ENCODE data around the gene PROCA1. TPM values are rescaled to one million over a fixed set of nuclear protein-coding genes. Genes with fewer than 3 reads are reported as not detected.
"Not testable (repeated sequence)": the region's sequence is repeated elsewhere in the genome, so short reads cannot be mapped to it uniquely, and the experiment has no call there.

The PROCA1 gene
- total and polyA plus RNA-seq, 2 experiments from 2014 or later: 1.1 to 3.9 TPM

- Histone ChIP-seq H3K27ac (no peak overlapping the region), H2AFZ (no peak overlapping the region), H3K79me2 (peaks cover 33% of the 10 kb centered on the region), H3K27me3 (no peaks in the 10 kb centered on the region), H3K9me2 (replicated peaks; ENCODE audit: insufficient read depth) (no peaks in the 10 kb centered on the region), H3K9me3 (ENCODE audit: low read depth) (no peaks in the 10 kb centered on the region), H3K4me2 (peak overlapping the region; percentile 98), H3K4me3 (no peak overlapping the region), H3K4me1 (ENCODE audit: insufficient read depth) (peaks cover 42% of the 10 kb centered on the region), H3K36me3 (replicated peaks; ENCODE audit: insufficient read depth, low read depth) (no peaks in the 10 kb centered on the region), H4K20me1 (ENCODE audit: insufficient read depth, poor library complexity, severe bottlenecking) (peaks cover 34% of the 10 kb centered on the region)
- WGBS (ENCODE audit: low lambda C conversion rate, missing lambda C conversion rate): 83% methylated on average over 7 of the region's 7 CpGs
- DNase-seq (ENCODE audit: low spot score): no peak
- TF ChIP-seq EZH2phosphoT487 (IDR thresholded peaks at IDR 0.05; ENCODE audit: low read depth, severe bottlenecking, unreplicated experiment) (no peak), EZH2 (IDR thresholded peaks at IDR 0.05; ENCODE audit: borderline replicate concordance) (no peak)
- TF ChIP-seq, protein P1, sequence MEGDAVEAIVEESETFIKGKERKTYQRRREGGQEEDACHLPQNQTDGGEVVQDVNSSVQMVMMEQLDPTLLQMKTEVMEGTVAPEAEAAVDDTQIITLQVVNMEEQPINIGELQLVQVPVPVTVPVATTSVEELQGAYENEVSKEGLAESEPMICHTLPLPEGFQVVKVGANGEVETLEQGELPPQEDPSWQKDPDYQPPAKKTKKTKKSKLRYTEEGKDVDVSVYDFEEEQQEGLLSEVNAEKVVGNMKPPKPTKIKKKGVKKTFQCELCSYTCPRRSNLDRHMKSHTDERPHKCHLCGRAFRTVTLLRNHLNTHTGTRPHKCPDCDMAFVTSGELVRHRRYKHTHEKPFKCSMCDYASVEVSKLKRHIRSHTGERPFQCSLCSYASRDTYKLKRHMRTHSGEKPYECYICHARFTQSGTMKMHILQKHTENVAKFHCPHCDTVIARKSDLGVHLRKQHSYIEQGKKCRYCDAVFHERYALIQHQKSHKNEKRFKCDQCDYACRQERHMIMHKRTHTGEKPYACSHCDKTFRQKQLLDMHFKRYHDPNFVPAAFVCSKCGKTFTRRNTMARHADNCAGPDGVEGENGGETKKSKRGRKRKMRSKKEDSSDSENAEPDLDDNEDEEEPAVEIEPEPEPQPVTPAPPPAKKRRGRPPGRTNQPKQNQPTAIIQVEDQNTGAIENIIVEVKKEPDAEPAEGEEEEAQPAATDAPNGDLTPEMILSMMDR (IDR thresholded peaks at IDR 0.05; ENCODE audit: poor library complexity): no peak
These were observed 10.9 kb upstream of the PROCA1 start for GRCh38 chr17:28722417-28723158.

DNA sequence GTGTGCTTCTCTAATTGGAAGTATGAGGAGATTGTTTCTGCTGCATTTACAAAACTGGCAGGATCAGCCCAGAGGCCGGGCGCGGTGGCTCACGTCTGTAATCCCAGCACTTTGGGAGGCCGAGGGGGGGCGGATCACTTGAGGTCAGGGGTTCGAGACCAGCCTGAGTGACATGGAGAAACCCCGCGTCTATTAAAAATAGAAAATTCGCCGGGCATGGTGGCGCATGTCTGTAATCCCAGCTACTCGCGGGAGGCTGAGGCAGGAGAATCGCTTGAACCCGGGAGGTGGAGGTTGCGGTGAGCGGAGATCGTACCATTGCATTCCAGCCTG is 9.3 kb upstream of the PROCA1 start:
- not testable (repeated sequence) for H3K36me3 ChIP-seq (replicated peaks; ENCODE audit: insufficient read depth, low read depth); H3K27me3 ChIP-seq; DNase-seq (ENCODE audit: low spot score); H2AFZ ChIP-seq; H3K9me3 ChIP-seq (ENCODE audit: low read depth); H3K9me2 ChIP-seq (replicated peaks; ENCODE audit: insufficient read depth)
- WGBS (ENCODE audit: low lambda C conversion rate, missing lambda C conversion rate): 24% methylated on average over 19 of the region's 19 CpGs
- Histone ChIP-seq H3K27ac (peak overlapping the region; percentile 94), H3K4me3 (peak overlapping the region; percentile 95), H3K79me2 (peaks cover 49% of the 10 kb centered on the region), H3K4me1 (ENCODE audit: insufficient read depth) (peaks cover 49% of the 10 kb centered on the region), H3K4me2 (peak overlapping the region; percentile 98), H4K20me1 (ENCODE audit: insufficient read depth, poor library complexity, severe bottlenecking) (peaks cover 39% of the 10 kb centered on the region)

DNA sequence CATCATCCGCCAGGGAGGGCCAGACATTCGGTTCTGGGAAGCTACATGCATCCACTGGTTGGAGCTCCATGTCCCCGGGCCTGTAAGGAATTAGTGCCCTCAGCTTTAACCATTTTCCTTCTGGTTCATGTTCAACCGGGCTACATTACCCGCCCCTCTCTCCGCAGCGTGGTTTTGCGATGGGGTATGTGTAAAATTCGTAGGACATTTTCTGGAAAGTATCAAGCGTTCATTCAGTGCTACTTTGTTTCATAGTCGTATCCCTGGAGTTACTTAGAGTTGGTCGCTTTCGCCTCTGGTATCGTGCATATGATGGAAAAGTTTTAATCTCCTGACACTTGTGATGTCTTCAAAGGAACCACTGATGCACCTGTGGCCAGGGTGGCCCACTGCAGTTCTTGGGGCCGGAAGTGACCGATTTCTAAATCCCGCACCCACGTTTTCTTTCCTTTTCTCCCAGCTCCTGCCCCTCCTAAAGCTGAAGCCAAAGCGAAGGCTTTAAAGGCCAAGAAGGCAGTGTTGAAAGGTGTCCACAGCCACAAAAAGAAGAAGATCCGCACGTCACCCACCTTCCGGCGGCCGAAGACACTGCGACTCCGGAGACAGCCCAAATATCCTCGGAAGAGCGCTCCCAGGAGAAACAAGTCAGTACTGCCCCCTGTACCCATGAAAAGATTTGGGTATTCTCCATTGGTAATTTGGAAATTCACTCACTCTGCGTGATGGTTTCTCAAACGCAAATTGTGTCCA is 8.7 kb upstream of the PROCA1 start:
- no peaks in the 10 kb centered on the region for H3K9me2 ChIP-seq (replicated peaks; ENCODE audit: insufficient read depth)
- peaks cover 48% of the 10 kb centered on the region for H3K4me1 ChIP-seq (ENCODE audit: insufficient read depth)
- TF ChIP-seq, protein P1 (IDR thresholded peaks at IDR 0.05; ENCODE audit: poor library complexity): peak; percentile 19
- no peak for TF ChIP-seq EZH2phosphoT487 (IDR thresholded peaks at IDR 0.05; ENCODE audit: low read depth, severe bottlenecking, unreplicated experiment)
- peak overlapping the region; percentile 98 for H3K4me2 ChIP-seq
- peaks cover 39% of the 10 kb centered on the region for H4K20me1 ChIP-seq (ENCODE audit: insufficient read depth, poor library complexity, severe bottlenecking)
- H3K79me2 ChIP-seq: peaks cover 54% of the 10 kb centered on the region
- H3K4me3 ChIP-seq: peak overlapping the region; percentile 95
- H3K36me3 ChIP-seq (replicated peaks; ENCODE audit: insufficient read depth, low read depth): no peaks in the 10 kb centered on the region
- no peaks in the 10 kb centered on the region for H3K9me3 ChIP-seq (ENCODE audit: low read depth)
- H3K27ac ChIP-seq: peak overlapping the region; percentile 94
- H2AFZ ChIP-seq: no peak overlapping the region
- H3K27me3 ChIP-seq: no peaks in the 10 kb centered on the region
- DNase-seq (ENCODE audit: low spot score): no peak
- WGBS (ENCODE audit: low lambda C conversion rate, missing lambda C conversion rate): 3% methylated on average over 30 of the region's 30 CpGs

- TF ChIP-seq, protein P1 (IDR thresholded peaks at IDR 0.05; ENCODE audit: poor library complexity): no peak
- no peak for TF ChIP-seq EZH2phosphoT487 (IDR thresholded peaks at IDR 0.05; ENCODE audit: low read depth, severe bottlenecking, unreplicated experiment)
- TF ChIP-seq EZH2 (IDR thresholded peaks at IDR 0.05; ENCODE audit: borderline replicate concordance): no peak
- Histone ChIP-seq H3K27me3 (no peaks in the 10 kb centered on the region), H2AFZ (no peak overlapping the region), H3K4me3 (no peak overlapping the region), H3K4me1 (ENCODE audit: insufficient read depth) (peaks cover 39% of the 10 kb centered on the region), H3K4me2 (peak overlapping the region; percentile 88), H3K79me2 (peaks cover 56% of the 10 kb centered on the region), H3K36me3 (replicated peaks; ENCODE audit: insufficient read depth, low read depth) (no peaks in the 10 kb centered on the region), H3K27ac (peak overlapping the region; percentile 94), H3K9me3 (ENCODE audit: low read depth) (no peaks in the 10 kb centered on the region), H4K20me1 (ENCODE audit: insufficient read depth, poor library complexity, severe bottlenecking) (peaks cover 36% of the 10 kb centered on the region), H3K9me2 (replicated peaks; ENCODE audit: insufficient read depth) (no peaks in the 10 kb centered on the region)
- no peak for DNase-seq (ENCODE audit: low spot score)
- 34% methylated on average over 18 of the region's 18 CpGs for WGBS (ENCODE audit: low lambda C conversion rate, missing lambda C conversion rate)
These were observed 7.3 kb upstream of the PROCA1 start for GRCh38 chr17:28719021-28719433.

All from hepatocyte (in vitro differentiated cells).